Measurements from ENCODE around the gene RAB1A.

DNA sequence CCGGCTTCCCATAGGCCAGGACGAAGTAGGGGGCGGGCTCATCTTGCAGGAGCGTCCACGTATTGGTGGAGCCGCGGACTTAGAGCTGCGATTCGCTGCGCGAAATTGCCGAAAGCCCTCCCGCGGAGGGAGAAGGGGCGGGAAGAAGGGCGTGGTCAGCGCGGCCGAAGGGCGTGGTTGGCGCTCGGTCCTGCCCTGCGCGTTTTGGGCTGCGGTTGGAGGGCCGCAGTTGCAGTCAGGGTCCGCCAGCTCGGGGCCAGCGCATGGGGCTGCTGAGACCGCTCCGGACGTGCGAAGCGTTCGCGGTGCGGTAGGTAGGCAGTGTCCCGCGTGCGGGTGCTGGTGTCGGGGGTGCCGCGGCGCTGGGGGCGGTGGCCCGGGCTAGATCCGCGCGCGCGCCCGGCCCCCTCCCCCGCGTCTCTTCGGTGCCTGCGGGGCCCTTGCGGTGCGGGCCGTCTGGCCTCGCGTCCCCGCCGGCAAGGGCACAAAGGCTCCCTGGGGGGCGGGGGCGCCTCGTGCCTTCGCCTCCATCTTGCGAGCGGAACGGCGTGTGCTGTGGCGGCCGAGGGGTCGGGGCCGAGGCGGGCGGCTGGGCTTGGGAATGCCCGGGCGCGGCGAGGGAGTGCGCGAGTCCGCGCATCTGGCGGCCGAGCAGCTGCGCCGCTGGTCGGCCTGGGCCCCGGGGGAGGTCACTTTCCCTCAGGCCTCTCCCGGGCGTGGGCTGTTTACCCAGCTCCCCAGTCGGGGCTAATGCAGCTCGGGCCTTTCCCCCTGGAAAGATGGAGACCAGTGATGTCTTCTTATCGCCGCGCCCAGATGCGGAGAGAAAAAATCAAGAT is 73.5 kb downstream of the RAB1A start, which contains the start of gene CEP68:
- TF ChIP-seq, protein P1, sequence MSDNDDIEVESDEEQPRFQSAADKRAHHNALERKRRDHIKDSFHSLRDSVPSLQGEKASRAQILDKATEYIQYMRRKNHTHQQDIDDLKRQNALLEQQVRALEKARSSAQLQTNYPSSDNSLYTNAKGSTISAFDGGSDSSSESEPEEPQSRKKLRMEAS (IDR thresholded peaks at IDR 0.05) = peak; percentile 55
- no peak for TF ChIP-seq EP300 (IDR thresholded peaks at IDR 0.05; ENCODE audit: borderline replicate concordance)
- TF ChIP-seq, protein P2, sequence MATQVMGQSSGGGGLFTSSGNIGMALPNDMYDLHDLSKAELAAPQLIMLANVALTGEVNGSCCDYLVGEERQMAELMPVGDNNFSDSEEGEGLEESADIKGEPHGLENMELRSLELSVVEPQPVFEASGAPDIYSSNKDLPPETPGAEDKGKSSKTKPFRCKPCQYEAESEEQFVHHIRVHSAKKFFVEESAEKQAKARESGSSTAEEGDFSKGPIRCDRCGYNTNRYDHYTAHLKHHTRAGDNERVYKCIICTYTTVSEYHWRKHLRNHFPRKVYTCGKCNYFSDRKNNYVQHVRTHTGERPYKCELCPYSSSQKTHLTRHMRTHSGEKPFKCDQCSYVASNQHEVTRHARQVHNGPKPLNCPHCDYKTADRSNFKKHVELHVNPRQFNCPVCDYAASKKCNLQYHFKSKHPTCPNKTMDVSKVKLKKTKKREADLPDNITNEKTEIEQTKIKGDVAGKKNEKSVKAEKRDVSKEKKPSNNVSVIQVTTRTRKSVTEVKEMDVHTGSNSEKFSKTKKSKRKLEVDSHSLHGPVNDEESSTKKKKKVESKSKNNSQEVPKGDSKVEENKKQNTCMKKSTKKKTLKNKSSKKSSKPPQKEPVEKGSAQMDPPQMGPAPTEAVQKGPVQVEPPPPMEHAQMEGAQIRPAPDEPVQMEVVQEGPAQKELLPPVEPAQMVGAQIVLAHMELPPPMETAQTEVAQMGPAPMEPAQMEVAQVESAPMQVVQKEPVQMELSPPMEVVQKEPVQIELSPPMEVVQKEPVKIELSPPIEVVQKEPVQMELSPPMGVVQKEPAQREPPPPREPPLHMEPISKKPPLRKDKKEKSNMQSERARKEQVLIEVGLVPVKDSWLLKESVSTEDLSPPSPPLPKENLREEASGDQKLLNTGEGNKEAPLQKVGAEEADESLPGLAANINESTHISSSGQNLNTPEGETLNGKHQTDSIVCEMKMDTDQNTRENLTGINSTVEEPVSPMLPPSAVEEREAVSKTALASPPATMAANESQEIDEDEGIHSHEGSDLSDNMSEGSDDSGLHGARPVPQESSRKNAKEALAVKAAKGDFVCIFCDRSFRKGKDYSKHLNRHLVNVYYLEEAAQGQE (IDR thresholded peaks at IDR 0.05; ENCODE audit: low read depth) = no peak
- TF ChIP-seq EGR1 (IDR thresholded peaks at IDR 0.05) = no peak
- TF ChIP-seq NFIC (IDR thresholded peaks at IDR 0.05) = no peak
- no peak for TF ChIP-seq RAD21 (IDR thresholded peaks at IDR 0.05; ENCODE audit: low read depth)
- no peak for TF ChIP-seq TCF12 (IDR thresholded peaks at IDR 0.05; ENCODE audit: low read depth)
- no peak for TF ChIP-seq USF1 (IDR thresholded peaks at IDR 0.05)
- no peak for TF ChIP-seq FOXM1 (IDR thresholded peaks at IDR 0.05; ENCODE audit: borderline replicate concordance, low read depth)
- no peak; the same call in 1 of the 2 replicates for TF ChIP-seq YY1 (IDR thresholded peaks at IDR 0.05; ENCODE audit: low read depth)

Data from Ishikawa (cell line).